Psoas muscle (tissue), 8 donors: ENCODE data around the gene ADORA2B. TPM values are rescaled to one million over a fixed set of nuclear protein-coding genes. Genes with fewer than 3 reads are reported as not detected.
"Not testable (repeated sequence)": the region's sequence is repeated elsewhere in the genome, so short reads cannot be mapped to it uniquely, and the experiment has no call there.

Source experiments
- ATAC-seq, 4 donors: fragments of 200-7000 bp; cut with Tn5 transposase; one replicate each; pipeline ENCODE4 v1.9.1; 2020; ENCODE audit warnings: moderate library complexity in 3 of 4, mild to moderate bottlenecking in 2 of 4
- DNase-seq, 2 donors: peaks; one replicate each; pipeline ENCODE4 v3.0.0-alpha.2; 2020
- H3K27ac ChIP-seq: fragments of 200-600 bp; one replicate; pipeline ENCODE4 v1.8.0; 2022
- H3K27me3 ChIP-seq, 3 donors: fragments of 200-600 bp in 1 of 3; one replicate each; pipeline versions ENCODE4 v1.6.1 to v1.8.0; 2013 to 2022; ENCODE audit warnings: low read length in 2 of 3, mild to moderate bottlenecking in 2 of 3, moderate library complexity in 1 of 3; ENCODE audit not compliant: insufficient read depth in 3 of 3
- H3K36me3 ChIP-seq, 2 donors: fragments of 200-600 bp in 1 of 2; one replicate each; pipeline versions ENCODE4 v1.6.1 to v1.8.0; 2013 to 2022; ENCODE audit warnings: low read depth in 1 of 2, mild to moderate bottlenecking in 1 of 2, moderate library complexity in 1 of 2; ENCODE audit not compliant: insufficient read depth in 1 of 2
- H3K4me1 ChIP-seq: fragments of 200-600 bp; one replicate; pipeline ENCODE4 v1.8.0; 2022
- H3K4me3 ChIP-seq: fragments of 200-600 bp; one replicate; pipeline ENCODE4 v1.8.0; 2022; ENCODE audit warnings: mild to moderate bottlenecking
- H3K9me3 ChIP-seq: fragments of 200-600 bp; one replicate; pipeline ENCODE4 v1.8.0; 2022
- WGBS, 3 donors: extraction: QIAGEN DNeasy Blood & Tissue Kit; methylation state at CpG; one replicate each; pipeline versions ENCODE4 v1.1.6 to v1.1.7; 2013; 5-methylcytosine and 5-hydroxymethylcytosine counted together
- intact Hi-C, 2 donors: fragments of 100-400 bp; cut with DNase I; formaldehyde crosslinking; loops; one replicate each; pipeline versions ENCODE4 v1.11.0 to v1.14.2; 2022
- polyA plus RNA-seq, 3 donors: library from polyadenylated mRNA; stranded (reverse); fragments of 200-250 nt; gene quantifications; one replicate each; pipeline ENCODE4 v1.2.3, GENCODE V29; 2013
- total RNA-seq, 4 donors: library from RNA; stranded (reverse); fragmentation: NEBNext Ultra II Directional in 2 of 4; extraction: Animal tissue kit (Norgen Biotek cat#: 25700) in 2 of 4; gene quantifications; one replicate each; pipeline versions ENCODE4 v1.2.1 to v1.2.4, GENCODE V29; 2021 to 2023
- TF ChIP-seq, protein P1 (sequence below): fragments of 200-600 bp; IDR thresholded peaks from one replicate; pipeline ENCODE4 v1.8.0; 2022; ENCODE audit warnings: antibody characterized with exemption
- donor health status: healthy with polysubstance abuse.
- donor health status: DM: no; HTN: no; CAD: no; lungs with moderate emphysema.
- donor health status: Bipolar disorder and iron deficiency.
- donor health status: healthy.
- donor health status: DM: yes; HTN: yes; CAD: no.
- donor health status: DM: no; HTN: no; CAD: no.
- donor health status: DM: no; HTN: no; CAD: no.
- donor health status: DM: yes; HTN: yes; CAD: no.

Gene ADORA2B
- total and polyA plus RNA-seq, 7 donors, result 0.07 to 0.36 (median 0.20) TPM

DNA sequence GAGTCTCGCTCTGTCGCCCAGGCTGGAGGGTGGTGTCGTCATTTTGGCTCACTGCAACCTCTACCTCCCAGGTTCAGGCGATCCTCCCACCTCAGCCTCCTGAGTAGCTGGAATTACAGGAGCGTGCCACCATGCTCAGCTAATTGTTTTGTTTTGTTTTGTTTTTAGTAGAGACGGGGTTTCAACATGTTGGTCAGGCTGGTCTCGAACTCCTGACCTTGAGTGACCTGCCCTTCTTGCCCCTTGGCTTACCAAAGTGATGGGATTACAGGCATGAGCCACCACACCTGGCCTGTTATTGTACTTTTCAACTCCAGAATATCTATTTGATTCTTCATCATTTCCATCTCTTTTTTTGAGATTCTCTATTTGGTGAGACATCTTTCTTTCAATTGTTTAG is 9.0 kb upstream of the ADORA2B start:
- WGBS, 3 donors, result 89 to 95% (median 95%) methylated on average over 7 of the region's 7 CpGs
- Histone ChIP-seq H3K27ac (no peak overlapping the region), H3K4me1 (no peaks in the 10 kb centered on the region), H3K36me3 (no peaks in the 10 kb centered on the region), H3K9me3 (no peaks in the 10 kb centered on the region), H3K4me3 (no peak overlapping the region), H3K27me3 (no peaks in the 10 kb centered on the region)
- ATAC-seq (no peak), DNase-seq (no peak)
- intact Hi-C loops, result no loop called here
- TF ChIP-seq, protein P1, sequence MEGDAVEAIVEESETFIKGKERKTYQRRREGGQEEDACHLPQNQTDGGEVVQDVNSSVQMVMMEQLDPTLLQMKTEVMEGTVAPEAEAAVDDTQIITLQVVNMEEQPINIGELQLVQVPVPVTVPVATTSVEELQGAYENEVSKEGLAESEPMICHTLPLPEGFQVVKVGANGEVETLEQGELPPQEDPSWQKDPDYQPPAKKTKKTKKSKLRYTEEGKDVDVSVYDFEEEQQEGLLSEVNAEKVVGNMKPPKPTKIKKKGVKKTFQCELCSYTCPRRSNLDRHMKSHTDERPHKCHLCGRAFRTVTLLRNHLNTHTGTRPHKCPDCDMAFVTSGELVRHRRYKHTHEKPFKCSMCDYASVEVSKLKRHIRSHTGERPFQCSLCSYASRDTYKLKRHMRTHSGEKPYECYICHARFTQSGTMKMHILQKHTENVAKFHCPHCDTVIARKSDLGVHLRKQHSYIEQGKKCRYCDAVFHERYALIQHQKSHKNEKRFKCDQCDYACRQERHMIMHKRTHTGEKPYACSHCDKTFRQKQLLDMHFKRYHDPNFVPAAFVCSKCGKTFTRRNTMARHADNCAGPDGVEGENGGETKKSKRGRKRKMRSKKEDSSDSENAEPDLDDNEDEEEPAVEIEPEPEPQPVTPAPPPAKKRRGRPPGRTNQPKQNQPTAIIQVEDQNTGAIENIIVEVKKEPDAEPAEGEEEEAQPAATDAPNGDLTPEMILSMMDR, result no peak

DNA sequence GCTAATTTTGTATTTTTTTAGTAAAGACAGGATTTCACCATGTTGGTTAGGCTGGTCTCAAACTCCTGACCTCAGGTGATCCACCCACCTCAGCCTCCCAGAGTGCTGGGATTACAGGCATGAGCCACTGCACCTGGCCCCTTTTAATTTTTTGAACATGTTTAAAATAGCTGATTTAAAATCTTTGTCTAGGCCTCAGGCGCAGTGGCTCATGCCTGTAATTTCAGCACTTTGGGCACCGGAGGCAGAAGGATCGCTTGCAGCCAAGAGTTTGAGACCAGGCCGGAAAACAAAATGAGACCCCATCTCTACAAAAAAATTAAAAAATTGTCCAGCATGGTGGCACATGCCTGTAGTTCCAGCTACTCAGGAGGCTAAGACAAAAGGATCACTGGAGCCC is 8.4 kb upstream of the ADORA2B start:
- WGBS, 3 donors, result 95 to 97% (median 95%) methylated on average over 4 of the region's 4 CpGs
- intact Hi-C loops, result not testable (repeated sequence)

GRCh38 chr17:15941781-15942180 is 3.1 kb upstream of the ADORA2B start:
- intact Hi-C loops, result no loop called here
- H3K27ac ChIP-seq, result no peak overlapping the region
- 83 to 86% (median 84%) methylated on average over 7 of the region's 7 CpGs for WGBS, 3 donors

More for the DNA sequence above, 8.4 kb upstream of the ADORA2B start:
- H3K4me3 ChIP-seq, H3K36me3 ChIP-seq, H3K27me3 ChIP-seq, H3K9me3 ChIP-seq, DNase-seq, ATAC-seq, H3K27ac ChIP-seq, H3K4me1 ChIP-seq: not testable (repeated sequence)

GRCh38 chr17:15942207-15942833 is 2.6 kb upstream of the ADORA2B start:
- DNase-seq (no peak), ATAC-seq (no peak)
- TF ChIP-seq, protein P1, result no peak
- Histone ChIP-seq H3K9me3 (no peaks in the 10 kb centered on the region), H3K36me3 (no peaks in the 10 kb centered on the region), H3K4me3 (no peak overlapping the region), H3K27ac (no peak overlapping the region), H3K4me1 (no peaks in the 10 kb centered on the region), H3K27me3 (peaks cover 0 to 36% (median 8%) of the 10 kb centered on the region in 3 donors)
- intact Hi-C loops, result no loop called here
- WGBS, 3 donors, result 86 to 89% (median 87%) methylated on average over 7 of the region's 7 CpGs

More at GRCh38 chr17:15941781-15942180, 3.1 kb upstream of the ADORA2B start:
- peaks cover 0 to 36% (median 8%) of the 10 kb centered on the region in 3 donors for H3K27me3 ChIP-seq
- ATAC-seq (no peak), DNase-seq (no peak)
- no peak overlapping the region for H3K4me3 ChIP-seq
- no peaks in the 10 kb centered on the region for H3K4me1 ChIP-seq
- no peaks in the 10 kb centered on the region for H3K9me3 ChIP-seq
- H3K36me3 ChIP-seq, result no peaks in the 10 kb centered on the region
- TF ChIP-seq, protein P1, result no peak

GRCh38 chr17:15943971-15944758 is 765 bp upstream of the ADORA2B start:
- ATAC-seq (peak in 1 of 4 donors; percentile 44), DNase-seq (no peak)
- H3K9me3 ChIP-seq, result no peaks in the 10 kb centered on the region
- H3K27ac ChIP-seq, result no peak overlapping the region
- intact Hi-C loops, result loop anchor here in 1 of 2 donors (2.0 kb wide), 1 partner anchor 55 kb away; the partner anchor contains the start of genes TTC19 and ZSWIM7
- no peaks in the 10 kb centered on the region for H3K36me3 ChIP-seq
- peak overlapping the region; percentile 69 for H3K4me3 ChIP-seq
- WGBS, 3 donors, result 16 to 25% (median 24%) methylated on average over 25 to 40 of the region's 40 CpGs
- no peaks in the 10 kb centered on the region for H3K4me1 ChIP-seq
- TF ChIP-seq, protein P1, result no peak
- H3K27me3 ChIP-seq, result peaks cover 0 to 36% (median 8%) of the 10 kb centered on the region in 3 donors
